Measurements from ENCODE around the gene TACR1. TPM values are rescaled to one million over a fixed set of nuclear protein-coding genes. Genes with fewer than 3 reads are reported as not detected.
"Not testable (repeated sequence)": the region's sequence is repeated elsewhere in the genome, so short reads cannot be mapped to it uniquely, and the experiment has no call there.

TACR1 gene
- total RNA-seq, result 10 to 100 TPM in 1 of 4 donors, under 1 TPM in 3; 0.14 to 10.1 (median 0.18) TPM

GRCh38 chr2:75199428-75200011 is at the start of gene TACR1:
Gene TACR1 (minus strand): TSS chr2:75199520. CDS start chr2:75198934, 586 bp downstream.
- TF ChIP-seq POLR2AphosphoS5 (IDR thresholded peaks at IDR 0.05) (no peak), CTCF (IDR thresholded peaks at IDR 0.05) (peak; percentile 24 to 36 (median 29))
- intact Hi-C loops (cut with DNase I; ENCODE audit: low total_unique reads) (no loop called here), in situ Hi-C loops (cut with MboI; ENCODE audit: low pct_ligation_motif_present in 1 of 4, low pct_unique_long_range_greater_than_20kb in 1 of 4, low sequenced_read_pairs in 3 of 4) (no loop called here)
- Histone ChIP-seq H3K27me3 (peaks cover 72% of the 10 kb centered on the region), H3K27ac (peak within 1 kb of the TSS in 2 of 4 donors; percentile 22 to 48), H3K4me3 (peak within 1 kb of the TSS; percentile 1 to 47 (median 20)), H3K9me3 (no peaks in the 10 kb centered on the region), H3K36me3 (no peaks in the 10 kb centered on the region), H3K4me1 (peaks cover 7 to 21% (median 14%) of the 10 kb centered on the region in 4 donors)
- WGBS, 2 donors (ENCODE audit: low coverage in 1 of 2), result 5% methylated on average over 36 of the region's 46 CpGs; no CpG with 5 or more reads in 1 of the 2 donors
- peak; percentile 50 for DNase-seq

- H3K27me3 ChIP-seq; H3K36me3 ChIP-seq; H3K4me3 ChIP-seq; in situ Hi-C loops (cut with MboI; ENCODE audit: low pct_ligation_motif_present in 1 of 4, low pct_unique_long_range_greater_than_20kb in 1 of 4, low sequenced_read_pairs in 3 of 4); DNase-seq; H3K9me3 ChIP-seq; intact Hi-C loops (cut with DNase I; ENCODE audit: low total_unique reads); H3K27ac ChIP-seq; H3K4me1 ChIP-seq: not testable (repeated sequence)
- 81 to 93% methylated on average over 6 of the region's 6 CpGs for WGBS, 2 donors (ENCODE audit: low coverage in 1 of 2)
Observed at GRCh38 chr2:75248581-75248980, 49.3 kb upstream of the TACR1 start.

GRCh38 chr2:75246441-75247167 is 47.3 kb upstream of the TACR1 start:
- WGBS, 2 donors (ENCODE audit: low coverage in 1 of 2), result 74 to 81% methylated on average over 6 to 7 of the region's 7 CpGs
- no peak for TF ChIP-seq CTCF (IDR thresholded peaks at IDR 0.05)
- TF ChIP-seq EP300 (IDR thresholded peaks at IDR 0.05; ENCODE audit: low read depth), result no peak
- TF ChIP-seq POLR2A (IDR thresholded peaks at IDR 0.05), result no peak
- no peak for TF ChIP-seq POLR2AphosphoS5 (IDR thresholded peaks at IDR 0.05)
- no peak overlapping the region for H3K27ac ChIP-seq
- no peak overlapping the region for H3K4me3 ChIP-seq
- H3K36me3 ChIP-seq, result no peaks in the 10 kb centered on the region
- intact Hi-C loops (cut with DNase I; ENCODE audit: low total_unique reads), result no loop called here
- no peaks in the 10 kb centered on the region for H3K4me1 ChIP-seq
- H3K27me3 ChIP-seq, result no peaks in the 10 kb centered on the region
- DNase-seq, result no peak
- H3K9me3 ChIP-seq, result peaks cover 0 to 13% of the 10 kb centered on the region in 2 donors
- in situ Hi-C loops (cut with MboI; ENCODE audit: low pct_ligation_motif_present in 1 of 4, low pct_unique_long_range_greater_than_20kb in 1 of 4, low sequenced_read_pairs in 3 of 4), result no loop called here

GRCh38 chr2:75243219-75243618 is 43.9 kb upstream of the TACR1 start:
- Histone ChIP-seq H3K27ac (no peak overlapping the region), H3K4me3 (no peak overlapping the region), H3K4me1 (no peaks in the 10 kb centered on the region), H3K27me3 (no peaks in the 10 kb centered on the region), H3K9me3 (peaks cover 0 to 7% of the 10 kb centered on the region in 2 donors), H3K36me3 (no peaks in the 10 kb centered on the region)
- in situ Hi-C loops (cut with MboI; ENCODE audit: low pct_ligation_motif_present in 1 of 4, low pct_unique_long_range_greater_than_20kb in 1 of 4, low sequenced_read_pairs in 3 of 4) (no loop called here), intact Hi-C loops (cut with DNase I; ENCODE audit: low total_unique reads) (no loop called here)
- TF ChIP-seq CTCF (IDR thresholded peaks at IDR 0.05) (no peak), POLR2AphosphoS5 (IDR thresholded peaks at IDR 0.05) (no peak), EP300 (IDR thresholded peaks at IDR 0.05; ENCODE audit: low read depth) (no peak), POLR2A (IDR thresholded peaks at IDR 0.05) (no peak)
- WGBS, 2 donors (ENCODE audit: low coverage in 1 of 2), result 83 to 86% methylated on average over 3 to 9 of the region's 9 CpGs
- no peak for DNase-seq
